Natural killer cell (primary cell): ENCODE results near the gene RPUSD3. TPM values are rescaled to one million over a fixed set of nuclear protein-coding genes. Genes with fewer than 3 reads are reported as not detected.

Experiments used
- ATAC-seq, 3 donors: fragments of 150-1000 bp in 2 of 3; fragments of 200-7000 bp in 1 of 3; cut with Tn5 transposase; 1 replicate in 1 of 3; 2 replicates in 2 of 3; pipeline ENCODE4 v1.10.0; 2021; ENCODE audit warnings: mild to moderate bottlenecking in 2 of 3, moderate library complexity in 2 of 3
- DNase-seq, 2 donors: peaks; one replicate each; pipeline versions ENCODE4 v3.0.0 to v3.0.0-alpha.2; 2013 to 2021; ENCODE audit warnings: mixed read lengths in 1 of 2
- H3K27ac ChIP-seq: one replicate; pipeline ENCODE4 v1.5.1; 2013; ENCODE audit warnings: mild to moderate bottlenecking, low read length
- H3K27me3 ChIP-seq: one replicate; pipeline ENCODE4 v1.6.1; 2013; ENCODE audit warnings: low read length; ENCODE audit not compliant: control insufficient read depth, insufficient read depth
- H3K36me3 ChIP-seq: one replicate; pipeline ENCODE4 v1.6.1; 2013; ENCODE audit warnings: low read length; ENCODE audit not compliant: control insufficient read depth, insufficient read depth
- H3K4me1 ChIP-seq: one replicate; pipeline ENCODE4 v1.6.1; 2013; ENCODE audit warnings: low read length; ENCODE audit not compliant: control insufficient read depth, insufficient read depth
- H3K4me3 ChIP-seq: one replicate; pipeline ENCODE4 v1.5.1; 2013; ENCODE audit warnings: low read length
- H3K9me3 ChIP-seq: one replicate; pipeline ENCODE4 v1.6.1; 2013; ENCODE audit warnings: low read length; ENCODE audit not compliant: control insufficient read depth, insufficient read depth
- H3K27ac Mint-ChIP-seq, 2 donors: one replicate each; pipeline ENCODE4 v1.8.0; 2022; ENCODE audit warnings: mild to moderate bottlenecking in 2 of 2, mixed read lengths in 2 of 2, moderate library complexity in 1 of 2
- H3K27me3 Mint-ChIP-seq, 2 donors: one replicate each; pipeline ENCODE4 v1.8.0; 2022; ENCODE audit warnings: low read depth in 2 of 2, mixed read lengths in 2 of 2
- H3K36me3 Mint-ChIP-seq: one replicate; pipeline ENCODE4 v1.8.0; 2022; ENCODE audit warnings: mixed read lengths
- H3K4me1 Mint-ChIP-seq, 2 donors: one replicate each; pipeline ENCODE4 v1.8.0; 2022; ENCODE audit warnings: mixed read lengths in 2 of 2
- H3K4me3 Mint-ChIP-seq: one replicate; pipeline ENCODE4 v1.8.0; 2022; ENCODE audit warnings: mild to moderate bottlenecking, moderate library complexity, mixed read lengths
- H3K9me3 Mint-ChIP-seq, 2 donors: one replicate each; pipeline ENCODE4 v1.8.0; 2022; ENCODE audit warnings: mixed read lengths in 2 of 2
- WGBS: methylation state at CpG from one replicate; pipeline ENCODE4 v1.1.7; 2013; ENCODE audit warnings: missing lambda C conversion rate; ENCODE audit not compliant: insufficient coverage; 5-methylcytosine and 5-hydroxymethylcytosine counted together
- intact Hi-C: fragments of 100-400 bp; cut with micrococcal nuclease; formaldehyde crosslinking; loops from one replicate; pipeline ENCODE4 v1.14.2; 2022
- total RNA-seq, 4 donors: library from RNA; stranded (reverse); fragments of 120-200 nt in 1 of 4; gene quantifications; one replicate each; pipeline versions ENCODE4 v1.2.3 to v1.2.4, GENCODE V29; 2013 to 2022
- TF ChIP-seq, protein P1 (sequence below): fragments of 200-600 bp; IDR thresholded peaks from one replicate; pipeline ENCODE4 v1.8.0; 2022; ENCODE audit warnings: antibody characterized with exemption

Gene RPUSD3
- total RNA-seq, 3 donors from 2014 or later (not counting 1 experiment from before 2014, with no cell fraction given), result 27.5 to 43.9 (median 30.9) TPM

DNA sequence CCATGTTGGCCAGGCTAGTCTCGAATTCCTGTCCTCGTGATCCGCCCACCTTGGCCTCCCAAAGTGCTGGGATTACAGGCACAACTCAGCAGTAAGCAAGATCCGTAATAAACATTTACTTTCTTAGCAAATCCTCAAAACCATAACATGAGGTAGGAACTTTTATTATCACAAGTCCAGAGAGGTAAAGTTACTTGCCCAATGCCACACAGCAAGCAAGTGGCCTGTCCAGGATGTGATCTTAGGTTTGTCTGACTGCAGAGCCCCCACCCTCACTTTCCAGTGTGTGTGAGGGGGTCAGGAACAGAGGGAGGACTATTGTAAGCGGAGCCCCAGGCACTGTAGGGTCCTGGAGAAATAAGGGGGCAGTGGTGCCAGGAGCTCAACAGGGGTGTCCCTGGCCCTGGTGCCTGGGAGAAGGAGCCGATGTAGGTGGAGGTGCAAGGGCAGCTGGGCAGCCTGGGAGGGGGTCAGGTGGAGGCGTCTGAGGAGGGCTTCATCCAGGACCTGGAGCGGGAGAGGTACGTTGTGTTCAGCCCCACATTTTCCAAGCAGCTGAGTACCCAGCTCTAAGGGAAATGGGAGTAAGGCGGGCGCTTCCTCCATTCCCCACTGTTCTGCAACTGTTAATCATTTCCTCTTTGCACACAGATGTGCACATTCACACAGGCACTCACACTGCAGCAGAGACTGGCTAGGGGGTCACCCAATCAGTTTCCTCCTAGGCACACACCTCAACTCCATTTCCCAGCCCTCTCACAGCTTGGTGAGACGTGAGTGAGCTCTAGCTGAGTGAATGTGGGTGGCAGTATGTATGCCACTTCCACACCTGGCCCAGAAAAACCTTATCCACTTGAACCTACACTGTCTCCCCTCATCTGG, 5.9 kb downstream of the RPUSD3 start:
- intact Hi-C loops, result no loop called here
- WGBS, result 87% methylated on average over 11 of the region's 12 CpGs
- H3K9me3 Mint-ChIP-seq, result no peaks in the 10 kb centered on the region
- no peaks in the 10 kb centered on the region for H3K27me3 ChIP-seq
- H3K36me3 ChIP-seq, result peaks cover 54% of the 10 kb centered on the region
- H3K4me3 Mint-ChIP-seq, result no peak overlapping the region
- DNase-seq, result no peak
- H3K27ac Mint-ChIP-seq, result peak overlapping the region; percentile 23 to 54
- no peaks in the 10 kb centered on the region for H3K36me3 Mint-ChIP-seq
- TF ChIP-seq, protein P1, sequence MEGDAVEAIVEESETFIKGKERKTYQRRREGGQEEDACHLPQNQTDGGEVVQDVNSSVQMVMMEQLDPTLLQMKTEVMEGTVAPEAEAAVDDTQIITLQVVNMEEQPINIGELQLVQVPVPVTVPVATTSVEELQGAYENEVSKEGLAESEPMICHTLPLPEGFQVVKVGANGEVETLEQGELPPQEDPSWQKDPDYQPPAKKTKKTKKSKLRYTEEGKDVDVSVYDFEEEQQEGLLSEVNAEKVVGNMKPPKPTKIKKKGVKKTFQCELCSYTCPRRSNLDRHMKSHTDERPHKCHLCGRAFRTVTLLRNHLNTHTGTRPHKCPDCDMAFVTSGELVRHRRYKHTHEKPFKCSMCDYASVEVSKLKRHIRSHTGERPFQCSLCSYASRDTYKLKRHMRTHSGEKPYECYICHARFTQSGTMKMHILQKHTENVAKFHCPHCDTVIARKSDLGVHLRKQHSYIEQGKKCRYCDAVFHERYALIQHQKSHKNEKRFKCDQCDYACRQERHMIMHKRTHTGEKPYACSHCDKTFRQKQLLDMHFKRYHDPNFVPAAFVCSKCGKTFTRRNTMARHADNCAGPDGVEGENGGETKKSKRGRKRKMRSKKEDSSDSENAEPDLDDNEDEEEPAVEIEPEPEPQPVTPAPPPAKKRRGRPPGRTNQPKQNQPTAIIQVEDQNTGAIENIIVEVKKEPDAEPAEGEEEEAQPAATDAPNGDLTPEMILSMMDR, result no peak
- H3K27me3 Mint-ChIP-seq, result no peaks in the 10 kb centered on the region
- no peak overlapping the region for H3K4me3 ChIP-seq
- H3K9me3 ChIP-seq, result no peaks in the 10 kb centered on the region
- no peak for ATAC-seq
- peaks cover 13 to 17% of the 10 kb centered on the region in 2 donors for H3K4me1 Mint-ChIP-seq
- H3K27ac ChIP-seq, result no peak overlapping the region
- H3K4me1 ChIP-seq, result peaks cover 4% of the 10 kb centered on the region

DNA sequence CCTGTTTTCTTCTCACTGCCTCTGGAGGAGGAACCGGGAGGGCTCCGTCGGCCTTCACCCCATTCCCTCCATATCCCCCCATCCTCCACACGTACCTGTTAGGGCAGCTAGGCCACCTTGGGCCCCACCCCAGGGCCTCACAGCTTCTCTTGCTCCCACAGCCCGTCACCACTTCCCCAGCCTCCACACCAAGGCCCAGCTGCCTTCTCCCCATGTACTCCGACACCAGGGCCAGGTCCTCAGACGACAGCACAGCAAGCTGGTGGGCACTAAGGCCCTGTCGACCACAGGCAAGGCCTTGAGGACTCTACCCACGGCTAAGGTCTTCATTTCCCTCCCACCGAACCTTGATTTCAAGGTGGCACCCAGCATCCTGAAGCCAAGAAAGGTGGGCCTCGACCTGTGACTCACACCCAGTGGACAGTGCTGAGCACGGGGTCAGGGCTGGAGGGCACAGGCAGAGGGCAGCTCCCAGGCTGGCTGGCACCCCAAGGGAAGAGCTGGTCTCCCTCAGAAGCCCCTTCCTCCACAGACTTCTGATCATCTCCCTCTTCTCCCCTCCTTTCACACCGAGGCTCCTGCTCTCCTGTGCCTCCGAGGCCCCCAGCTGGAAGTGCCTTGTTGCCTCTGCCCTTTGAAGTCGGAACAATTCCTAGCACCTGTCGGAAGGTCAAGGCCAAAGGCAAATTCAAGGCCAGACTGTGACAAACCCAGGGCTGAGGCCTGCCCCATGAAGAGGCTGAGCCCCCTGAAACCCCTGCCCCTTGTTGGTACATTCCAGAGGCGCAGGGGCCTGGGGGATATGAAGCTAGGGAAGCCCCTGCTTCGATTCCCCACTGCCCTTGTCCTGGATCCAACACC, 9.1 kb downstream of the RPUSD3 start:
- Histone ChIP-seq H3K4me1 (no peaks in the 10 kb centered on the region), H3K9me3 (no peaks in the 10 kb centered on the region), H3K27ac (no peak overlapping the region), H3K27me3 (no peaks in the 10 kb centered on the region), H3K4me3 (no peak overlapping the region), H3K36me3 (peaks cover 46% of the 10 kb centered on the region)
- no peaks in the 10 kb centered on the region for H3K27me3 Mint-ChIP-seq
- no peaks in the 10 kb centered on the region for H3K9me3 Mint-ChIP-seq
- WGBS, result 94% methylated on average over 18 of the region's 18 CpGs
- intact Hi-C loops, result no loop called here
- H3K4me3 Mint-ChIP-seq, result no peak overlapping the region
- peaks cover 7 to 13% of the 10 kb centered on the region in 2 donors for H3K4me1 Mint-ChIP-seq
- ATAC-seq (no peak), DNase-seq (no peak)
- TF ChIP-seq, protein P1, result no peak
- H3K36me3 Mint-ChIP-seq, result no peaks in the 10 kb centered on the region
- peak overlapping the region in 1 of 2 donors; percentile 47 for H3K27ac Mint-ChIP-seq

DNA sequence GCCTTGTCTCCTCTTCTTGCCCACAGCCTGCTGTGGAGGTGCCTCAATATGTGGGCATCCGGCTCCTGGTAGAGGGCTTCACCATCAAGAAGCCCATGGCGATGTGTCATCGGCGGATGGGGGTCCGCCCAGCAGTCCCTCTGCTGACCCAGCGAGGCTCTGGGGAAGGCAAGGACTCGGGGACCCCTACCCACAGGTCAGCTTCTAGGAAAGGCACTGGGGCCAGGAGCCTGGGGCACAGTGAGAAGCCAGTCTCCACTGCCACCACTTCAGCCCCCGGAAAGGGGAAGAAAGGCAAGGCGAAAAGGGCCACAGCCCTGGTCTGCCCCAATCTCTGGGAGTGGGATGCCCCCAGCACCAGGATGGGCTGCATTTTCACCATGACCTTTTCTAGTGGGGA, 10.7 kb downstream of the RPUSD3 start:
- H3K27me3 Mint-ChIP-seq, result no peaks in the 10 kb centered on the region
- TF ChIP-seq, protein P1, result no peak
- 95% methylated on average over 9 of the region's 9 CpGs for WGBS
- no peaks in the 10 kb centered on the region for H3K36me3 Mint-ChIP-seq
- DNase-seq, result no peak
- Histone ChIP-seq H3K36me3 (peaks cover 44% of the 10 kb centered on the region), H3K27ac (no peak overlapping the region), H3K4me3 (no peak overlapping the region), H3K27me3 (no peaks in the 10 kb centered on the region), H3K9me3 (no peaks in the 10 kb centered on the region), H3K4me1 (no peaks in the 10 kb centered on the region)
- no peak overlapping the region for H3K27ac Mint-ChIP-seq
- no peak overlapping the region for H3K4me3 Mint-ChIP-seq
- intact Hi-C loops, result no loop called here
- no peak for ATAC-seq
- H3K9me3 Mint-ChIP-seq, result no peaks in the 10 kb centered on the region
- peaks cover 7 to 13% of the 10 kb centered on the region in 2 donors for H3K4me1 Mint-ChIP-seq
